GM23338 (cell line): ENCODE data around the gene SLC27A3. TPM values are rescaled to one million over a fixed set of nuclear protein-coding genes. Genes with fewer than 3 reads are reported as not detected.

ENCODE experiments used
- ATAC-seq: fragments of 200-7000 bp; cut with Tn5 transposase; 3 replicates; pipeline ENCODE4 v1.9.1; 2020
- DNase-seq: peaks from one replicate; pipeline ENCODE4 v3.0.0-alpha.2; 2015; ENCODE audit warnings: low spot score
- H2AFZ ChIP-seq: fragments of 200-600 bp; sonication (generic); 2 replicates; pipeline ENCODE4 v1.8.0; 2016; ENCODE audit warnings: antibody characterized with exemption, mild to moderate bottlenecking, moderate library complexity
- H3F3A ChIP-seq: fragments of 200-600 bp; sonication (generic); replicated peaks from 2 replicates; pipeline ENCODE4 v1.8.0; 2017; ENCODE audit warnings: antibody characterized with exemption, mixed run types, low read depth
- H3K27ac ChIP-seq: fragments of 200-600 bp; sonication (generic); 2 replicates; pipeline ENCODE4 v1.6.1; 2016; ENCODE audit warnings: low read depth
- H3K27me3 ChIP-seq: fragments of 200-600 bp; sonication (generic); 2 replicates; pipeline ENCODE4 v1.8.0; 2016; ENCODE audit warnings: mild to moderate bottlenecking, mixed run types, moderate library complexity; ENCODE audit not compliant: insufficient read depth
- H3K36me3 ChIP-seq: fragments of 200-600 bp; sonication (generic); 2 replicates; pipeline ENCODE4 v1.8.0; 2016; ENCODE audit warnings: mild to moderate bottlenecking; ENCODE audit not compliant: insufficient read depth
- H3K4me1 ChIP-seq: fragments of 200-600 bp; sonication (generic); 2 replicates; pipeline ENCODE4 v1.8.0; 2016; ENCODE audit warnings: mild to moderate bottlenecking, moderate library complexity; ENCODE audit not compliant: insufficient read depth
- H3K4me2 ChIP-seq: fragments of 200-600 bp; sonication (generic); 2 replicates; pipeline ENCODE4 v1.7.1; 2017; ENCODE audit warnings: mixed run types
- H3K4me3 ChIP-seq: fragments of 200-600 bp; sonication (generic); 2 replicates; pipeline ENCODE4 v1.6.1; 2016; ENCODE audit warnings: mixed run types
- H3K79me2 ChIP-seq: fragments of 200-600 bp; sonication (generic); replicated peaks from 2 replicates; pipeline ENCODE4 v1.8.0; 2017; ENCODE audit warnings: mild to moderate bottlenecking; ENCODE audit not compliant: insufficient read depth
- H3K9me2 ChIP-seq: fragments of 200-600 bp; sonication (generic); 2 replicates; pipeline ENCODE4 v1.8.0; 2017; ENCODE audit not compliant: insufficient read depth
- H4K20me1 ChIP-seq: fragments of 200-600 bp; sonication (generic); replicated peaks from 2 replicates; pipeline ENCODE4 v1.8.0; 2017; ENCODE audit warnings: mild to moderate bottlenecking; ENCODE audit not compliant: insufficient read depth
- H3K27ac Mint-ChIP-seq: 2 replicates; pipeline ENCODE4 v1.8.0; 2020; ENCODE audit warnings: inconsistent platforms, mild to moderate bottlenecking, moderate library complexity, mixed read lengths
- H3K27me3 Mint-ChIP-seq: 3 replicates; pipeline ENCODE4 v1.8.0; 2022; ENCODE audit warnings: low read depth, mild to moderate bottlenecking, moderate library complexity, mixed read lengths, inconsistent platforms; ENCODE audit not compliant: insufficient read depth, poor library complexity
- H3K36me3 Mint-ChIP-seq: 3 replicates; pipeline ENCODE4 v1.8.0; 2021; ENCODE audit warnings: low read depth, mild to moderate bottlenecking, inconsistent platforms, moderate library complexity, mixed read lengths
- H3K4me1 Mint-ChIP-seq: 3 replicates; pipeline ENCODE4 v1.8.0; 2020; ENCODE audit warnings: mild to moderate bottlenecking, inconsistent platforms, mixed read lengths
- H3K4me3 Mint-ChIP-seq: 3 replicates; pipeline ENCODE4 v1.8.0; 2021; ENCODE audit warnings: moderate library complexity, mild to moderate bottlenecking, inconsistent platforms, mixed read lengths
- H3K9me3 Mint-ChIP-seq: 3 replicates; pipeline ENCODE4 v1.8.0; 2020; ENCODE audit warnings: moderate library complexity, mild to moderate bottlenecking, inconsistent platforms, mixed read lengths
- CREB1 ChIP-seq: fragments of 250-450 bp; sonication (Bioruptor Pico); IDR thresholded peaks from 2 replicates; pipeline ENCODE4 v1.5.0; 2020; ENCODE audit warnings: low read depth, mild to moderate bottlenecking, moderate library complexity
- CTCF ChIP-seq, 2 experiments: fragments of 200-600 bp in 1 of 2; sonication (generic) in 1 of 2; conservative IDR thresholded peaks; 2 replicates each; pipeline versions ENCODE4 v1.5.1 to v1.6.1; 2016 to 2017; ENCODE audit warnings: antibody characterized with exemption in 2 of 2, low read depth in 2 of 2, mild to moderate bottlenecking in 2 of 2, moderate library complexity in 1 of 2
- ETS1 ChIP-seq: IDR thresholded peaks from 2 replicates; pipeline ENCODE4 v1.6.1; 2016; ENCODE audit warnings: antibody characterized with exemption
- EZH2 ChIP-seq: fragments of 200-600 bp; sonication (generic); IDR thresholded peaks from one replicate; pipeline ENCODE4 v1.8.0; 2017; ENCODE audit warnings: antibody characterized with exemption, mild to moderate bottlenecking, low read depth; ENCODE audit not compliant: unreplicated experiment
- EZH2phosphoT487 ChIP-seq: fragments of 200-600 bp; sonication (generic); IDR thresholded peaks from one replicate; pipeline ENCODE4 v1.8.1; 2018; ENCODE audit warnings: antibody characterized with exemption; ENCODE audit not compliant: unreplicated experiment
- JUNB ChIP-seq: IDR thresholded peaks from one replicate; pipeline ENCODE4 v1.6.1; 2016; ENCODE audit warnings: antibody characterized with exemption; ENCODE audit not compliant: unreplicated experiment
- NANOG ChIP-seq: IDR thresholded peaks from 2 replicates; pipeline ENCODE4 v1.6.1; 2016; ENCODE audit warnings: antibody characterized with exemption, borderline replicate concordance
- POLR2AphosphoS5 ChIP-seq: IDR thresholded peaks from 2 replicates; pipeline ENCODE4 v1.6.1; 2016; ENCODE audit warnings: antibody characterized with exemption, low read depth
- REST ChIP-seq: IDR thresholded peaks from one replicate; pipeline ENCODE4 v1.6.1; 2018; ENCODE audit warnings: antibody characterized with exemption; ENCODE audit not compliant: unreplicated experiment
- STAT1 ChIP-seq: IDR thresholded peaks from one replicate; pipeline ENCODE4 v1.6.1; 2016; ENCODE audit warnings: antibody characterized with exemption; ENCODE audit not compliant: unreplicated experiment
- ZNF114 ChIP-seq: fragments of 250-450 bp; sonication (Bioruptor Pico); IDR thresholded peaks from 2 replicates; pipeline ENCODE4 v1.5.0; 2020; ENCODE audit warnings: mild to moderate bottlenecking, moderate library complexity
- ZNF331 ChIP-seq: fragments of 250-450 bp; sonication (Bioruptor Pico); IDR thresholded peaks from 2 replicates; pipeline ENCODE4 v1.5.0; 2020; ENCODE audit warnings: low read depth, mild to moderate bottlenecking, moderate library complexity
- ZNF462 ChIP-seq: fragments of 250-450 bp; sonication (Bioruptor Pico); IDR thresholded peaks from 2 replicates; pipeline ENCODE4 v1.5.0; 2020; ENCODE audit warnings: mild to moderate bottlenecking, moderate library complexity
- polyA plus RNA-seq: library from polyadenylated mRNA; unstranded; fragments of >200 nt; fragmentation: Nextera tagmentation; extraction: Ambion mirVana; gene quantifications from 2 replicates; pipeline ENCODE4 v1.2.1, GENCODE V29; 2016
- total RNA-seq: library from RNA; depleted of rRNA; stranded (reverse); fragments of >200 nt; shearing (Covaris generic); gene quantifications from 2 replicates; pipeline ENCODE4 v1.2.3, GENCODE V29; 2014

The SLC27A3 gene
- total and polyA plus RNA-seq, 2 experiments from 2014 or later: 24.2 to 26.3 TPM

- Histone ChIP-seq H3K27ac (no peak overlapping the region; the same call in 1 of the 2 replicates), H3K4me1 (peaks cover 15% of the 10 kb centered on the region), H3K4me2 (no peak overlapping the region), H3F3A (peaks cover 5% of the 10 kb centered on the region; the same call in 1 of the 2 replicates), H4K20me1 (0 out of 2 replicates have a peak, but pooled peaks cover 5% of the 10 kb centered on the region), H3K27me3 (no peaks in the 10 kb centered on the region), H3K36me3 (peaks cover 11% of the 10 kb centered on the region; the same call in 1 of the 2 replicates), H2AFZ (no peak overlapping the region), H3K9me2 (no peaks in the 10 kb centered on the region), H3K79me2 (peaks cover 40% of the 10 kb centered on the region), H3K4me3 (no peak overlapping the region)
- Mint-ChIP-seq H3K4me3 (no peak overlapping the region), H3K36me3 (peaks cover 61% of the 10 kb centered on the region), H3K27ac (peak overlapping the region; percentile 92; the same call in 1 of the 2 replicates), H3K4me1 (peaks cover 30% of the 10 kb centered on the region), H3K9me3 (no peaks in the 10 kb centered on the region), H3K27me3 (peaks cover 7% of the 10 kb centered on the region)
- TF ChIP-seq ZNF462 (CRISPR knock-in tag): no peak
- TF ChIP-seq CREB1 (CRISPR knock-in tag): no peak
- TF ChIP-seq NANOG: no peak
- no peak for TF ChIP-seq CTCF (conservative IDR thresholded peaks at IDR 0.05; ENCODE audit: low read depth in 2 of 2)
- no peak for TF ChIP-seq ZNF114 (CRISPR knock-in tag)
- no peak for TF ChIP-seq ETS1
- no peak for TF ChIP-seq JUNB
- no peak for TF ChIP-seq REST
- no peak for TF ChIP-seq EZH2phosphoT487
- TF ChIP-seq STAT1: no peak
- no peak for TF ChIP-seq ZNF331 (CRISPR knock-in tag)
- TF ChIP-seq EZH2: no peak
- TF ChIP-seq POLR2AphosphoS5: no peak
- no peak for DNase-seq
- no peak for ATAC-seq
Observed at GRCh38 chr1:153735090-153735420, 40.2 kb upstream of the SLC27A3 start.
